Fibroblast of the aortic adventitia (primary cell): ENCODE measurements around the gene BCL11B. TPM values are rescaled to one million over a fixed set of nuclear protein-coding genes. Genes with fewer than 3 reads are reported as not detected.

Experiments used
- DNase-seq: peaks from one replicate; pipeline ENCODE4 v3.0.0-alpha.2; 2010; ENCODE audit warnings: low read depth
- H3K4me3 ChIP-seq: 2 replicates; pipeline ENCODE4 v1.5.1; 2011; ENCODE audit warnings: low read depth, mild to moderate bottlenecking, control low read depth, low read length, moderate library complexity
- total RNA-seq: library from RNA; depleted of rRNA; stranded (reverse); fragments of >200 nt; gene quantifications from 2 replicates; pipeline ENCODE4 v1.2.3, GENCODE V29; 2012; ENCODE audit warnings: low replicate concordance
- TF ChIP-seq, protein P1 (sequence below): IDR thresholded peaks from 2 replicates; pipeline ENCODE4 v1.5.1; 2011; ENCODE audit warnings: mild to moderate bottlenecking, low read length, control low read depth, inconsistent platforms; ENCODE audit not compliant: insufficient read depth

The BCL11B gene
- total RNA-seq, 1 donor: 0.09 TPM

DNA sequence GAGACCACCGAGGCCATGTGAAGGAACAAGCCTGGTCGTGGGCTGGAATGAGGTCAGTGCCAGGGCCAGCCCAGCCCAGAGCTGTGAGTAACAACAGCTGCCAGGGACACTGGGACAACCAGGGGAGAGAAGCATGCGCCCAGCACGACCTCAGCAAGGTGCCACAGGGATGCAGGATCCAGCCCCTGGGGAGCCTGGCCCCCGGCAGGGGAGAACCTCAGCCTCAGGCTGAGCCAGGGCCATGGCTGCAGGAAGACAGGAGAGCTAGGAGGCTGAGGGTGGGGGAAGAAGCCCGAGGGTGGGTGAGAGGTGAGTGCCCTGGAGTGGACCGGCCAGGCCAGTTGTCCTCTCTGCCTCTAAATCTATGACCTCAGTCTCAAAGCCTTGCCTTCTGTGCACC is 62.6 kb downstream of the BCL11B start:
- H3K4me3 ChIP-seq: no peak overlapping the region
- TF ChIP-seq, protein P1, sequence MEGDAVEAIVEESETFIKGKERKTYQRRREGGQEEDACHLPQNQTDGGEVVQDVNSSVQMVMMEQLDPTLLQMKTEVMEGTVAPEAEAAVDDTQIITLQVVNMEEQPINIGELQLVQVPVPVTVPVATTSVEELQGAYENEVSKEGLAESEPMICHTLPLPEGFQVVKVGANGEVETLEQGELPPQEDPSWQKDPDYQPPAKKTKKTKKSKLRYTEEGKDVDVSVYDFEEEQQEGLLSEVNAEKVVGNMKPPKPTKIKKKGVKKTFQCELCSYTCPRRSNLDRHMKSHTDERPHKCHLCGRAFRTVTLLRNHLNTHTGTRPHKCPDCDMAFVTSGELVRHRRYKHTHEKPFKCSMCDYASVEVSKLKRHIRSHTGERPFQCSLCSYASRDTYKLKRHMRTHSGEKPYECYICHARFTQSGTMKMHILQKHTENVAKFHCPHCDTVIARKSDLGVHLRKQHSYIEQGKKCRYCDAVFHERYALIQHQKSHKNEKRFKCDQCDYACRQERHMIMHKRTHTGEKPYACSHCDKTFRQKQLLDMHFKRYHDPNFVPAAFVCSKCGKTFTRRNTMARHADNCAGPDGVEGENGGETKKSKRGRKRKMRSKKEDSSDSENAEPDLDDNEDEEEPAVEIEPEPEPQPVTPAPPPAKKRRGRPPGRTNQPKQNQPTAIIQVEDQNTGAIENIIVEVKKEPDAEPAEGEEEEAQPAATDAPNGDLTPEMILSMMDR: no peak

DNA sequence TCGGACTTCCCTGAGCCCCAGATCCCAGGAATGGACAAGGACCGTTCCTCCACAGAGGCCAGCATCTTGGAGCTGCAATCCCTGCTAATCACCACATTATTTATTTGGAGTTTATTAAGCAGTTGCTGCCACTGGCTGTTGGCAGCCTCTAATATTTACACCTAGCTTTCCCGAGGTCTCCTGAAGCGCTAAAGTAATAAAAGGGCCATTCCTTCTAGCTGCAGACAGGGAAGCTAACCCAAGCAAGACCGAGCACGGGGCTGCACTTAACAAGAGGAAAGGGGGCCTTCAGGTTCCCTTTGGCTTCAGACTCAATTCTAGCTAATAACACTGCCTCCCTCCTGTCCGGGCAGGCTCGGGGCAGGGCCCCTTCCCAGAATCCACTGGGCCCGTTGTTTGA is 63.7 kb downstream of the BCL11B start:
- no peak overlapping the region for H3K4me3 ChIP-seq
- TF ChIP-seq, protein P1: no peak
- DNase-seq: no peak

More for the DNA sequence above, 62.6 kb downstream of the BCL11B start:
- DNase-seq: no peak

DNA sequence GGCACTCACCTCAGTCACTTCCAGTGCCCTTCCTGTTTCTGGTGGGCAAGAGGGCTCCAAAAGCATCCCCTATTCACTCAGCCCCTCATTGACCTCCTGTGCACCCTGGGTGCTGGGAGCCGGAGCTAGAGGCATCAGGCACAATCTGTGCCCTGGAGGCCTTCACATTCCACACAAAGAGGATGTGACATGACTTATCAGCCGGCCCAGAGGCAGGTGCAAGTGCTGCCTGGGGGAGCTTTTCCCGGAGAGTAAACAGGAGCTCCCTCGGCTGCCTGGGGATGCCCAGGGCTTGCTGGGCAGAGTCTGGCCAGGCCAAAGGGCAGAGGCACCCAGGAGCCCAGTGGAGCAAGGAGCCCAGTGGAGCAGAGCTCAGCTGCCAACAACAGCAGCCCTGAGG is 64.5 kb downstream of the BCL11B start:
- TF ChIP-seq, protein P1: no peak
- H3K4me3 ChIP-seq: no peak overlapping the region
- DNase-seq: no peak

DNA sequence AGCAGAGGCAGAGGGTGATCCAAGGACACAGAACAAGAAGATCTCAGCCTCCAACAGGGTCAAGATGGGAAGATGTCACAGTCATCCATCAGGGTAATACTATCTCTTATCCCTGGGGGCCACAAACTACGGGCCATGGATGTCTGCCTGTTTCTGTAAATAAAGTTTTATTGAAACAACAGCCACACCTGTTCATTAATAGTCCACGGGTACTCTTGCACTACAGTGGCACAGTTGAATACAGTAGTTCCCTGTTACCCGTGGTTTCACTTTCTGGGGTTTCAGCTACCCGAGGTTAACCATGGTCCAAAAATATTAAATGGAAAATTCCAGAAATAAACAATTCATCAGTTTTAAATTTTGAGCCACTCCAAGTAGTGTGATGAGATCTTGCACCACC is 65.9 kb downstream of the BCL11B start:
- no peak overlapping the region for H3K4me3 ChIP-seq
- DNase-seq: no peak
- TF ChIP-seq, protein P1: no peak

DNA sequence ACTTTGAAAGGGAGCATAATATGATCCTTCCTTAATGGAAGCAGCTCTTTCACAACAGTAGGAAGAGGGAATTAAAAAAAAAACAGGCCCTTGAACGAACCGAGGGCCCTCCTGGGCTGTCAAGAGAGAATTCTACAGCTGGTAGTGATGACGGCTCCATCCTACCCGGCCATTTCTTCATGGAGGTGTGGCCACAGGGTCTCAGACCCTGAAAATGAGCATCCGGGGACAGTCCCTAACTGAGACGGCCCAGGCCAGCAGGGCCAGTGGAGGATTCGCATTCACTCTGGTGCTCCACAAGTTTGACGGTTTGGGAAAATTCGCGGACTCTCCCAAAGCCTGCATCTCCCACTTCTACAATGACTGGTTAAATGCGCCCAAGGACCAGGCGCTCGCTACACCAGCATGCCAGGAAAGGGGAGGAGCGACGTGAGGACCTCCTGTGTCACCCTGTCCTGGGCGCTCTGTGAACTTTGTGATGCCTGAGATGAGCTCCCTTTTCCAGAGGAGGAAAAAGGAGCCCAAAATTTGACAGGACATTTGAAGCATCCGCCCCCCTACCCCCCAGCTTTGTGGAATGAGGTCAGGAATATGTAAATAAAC is 66.8 kb downstream of the BCL11B start:
- DNase-seq: no peak
- TF ChIP-seq, protein P1: no peak
- no peak overlapping the region for H3K4me3 ChIP-seq

DNA sequence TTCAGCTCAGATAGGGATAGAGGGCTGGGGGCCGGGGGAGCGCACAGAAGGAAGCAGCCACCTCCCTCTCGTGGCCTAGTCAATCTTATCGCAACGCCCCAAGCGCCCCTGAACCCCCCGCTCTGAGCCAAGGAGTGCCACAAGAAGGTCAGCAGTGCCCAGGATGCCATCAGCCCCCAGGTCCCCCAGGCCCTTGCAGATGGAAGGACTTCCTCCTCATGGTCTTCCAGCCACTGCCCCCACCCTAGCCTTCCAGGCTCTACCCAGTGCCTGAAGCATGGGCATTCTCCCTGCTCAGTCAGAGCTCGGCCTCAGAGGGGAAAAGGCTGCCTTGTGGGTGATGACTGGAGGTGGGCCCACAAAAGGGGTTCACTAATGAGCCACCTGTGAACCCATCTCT is 68.2 kb downstream of the BCL11B start:
- H3K4me3 ChIP-seq: no peak overlapping the region
- DNase-seq: no peak
- TF ChIP-seq, protein P1: no peak

DNA sequence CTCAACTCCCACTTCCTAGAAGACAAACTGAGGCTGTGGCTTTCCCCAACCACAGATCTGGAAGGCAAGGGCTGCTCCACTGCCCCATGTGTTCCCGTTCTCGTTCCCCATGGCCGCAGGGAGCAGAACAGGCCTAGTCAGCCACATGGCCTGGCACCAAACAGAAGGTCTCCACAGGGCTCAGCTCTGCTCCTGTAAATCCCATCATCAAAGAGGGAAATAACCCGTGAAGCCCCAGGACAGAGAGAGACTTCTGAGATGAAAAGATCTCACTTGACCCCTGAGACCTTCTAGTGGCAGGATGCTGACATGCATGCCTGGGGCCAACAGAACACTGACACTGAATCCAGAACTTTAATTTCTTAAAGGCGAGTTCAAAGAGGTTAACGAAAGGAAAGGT is 68.9 kb downstream of the BCL11B start:
- DNase-seq: no peak
- TF ChIP-seq, protein P1: no peak

More for the DNA sequence above, 68.9 kb downstream of the BCL11B start:
- H3K4me3 ChIP-seq: no peak overlapping the region
